T-helper 2 cell treated with Interferon-gamma antibody and Interleukin-4, amounts not matched to agents 100 ng/mL and 5 ng/mL, for 36 hours (primary cell): Measurements from ENCODE around the gene TNNT3. TPM values are rescaled to one million over a fixed set of nuclear protein-coding genes. Genes with fewer than 3 reads are reported as not detected.

Experiments
- intact Hi-C: fragments of 100-400 bp; cut with micrococcal nuclease; formaldehyde crosslinking; loops from one replicate; pipeline ENCODE4 v1.15.1; 2023
- total RNA-seq: library from RNA; stranded (reverse); gene quantifications from 2 replicates; pipeline ENCODE4 v1.2.3, GENCODE V29; 2022

Gene TNNT3
- total RNA-seq, 1 donor from 2014 or later: 7.3 TPM

GRCh38 chr11:1987024-1987423 is 67.5 kb downstream of the TNNT3 start:
- intact Hi-C loops: no loop called here

DNA sequence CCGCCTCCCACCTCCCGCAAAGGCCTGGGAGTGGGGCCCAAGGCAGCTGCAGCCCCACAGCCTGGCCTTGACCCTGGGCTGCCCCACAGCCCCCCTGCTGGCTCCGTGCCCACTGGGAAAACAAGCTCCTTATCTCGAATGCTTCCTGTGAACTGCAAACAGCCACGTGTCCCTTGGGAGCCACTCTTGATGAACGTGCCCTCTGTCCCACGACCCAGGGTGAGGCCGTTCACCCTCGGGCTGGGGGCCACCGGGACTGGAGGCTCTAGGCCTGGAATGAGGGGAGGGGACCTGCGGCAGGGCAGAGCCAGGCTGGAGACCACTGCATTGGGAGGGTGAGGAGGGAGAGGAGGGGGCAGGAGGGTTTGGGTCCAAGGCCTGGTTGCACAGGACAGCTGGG is 68.7 kb downstream of the TNNT3 start:
- intact Hi-C loops: no loop called here

Other genes starting within 250 kb of the TNNT3 start
- gene KRTAP5-6, start 222.5 kb upstream of the TNNT3 start, total RNA-seq: not detected in 2 replicates
- gene IFITM10, start 169.1 kb upstream of the TNNT3 start, total RNA-seq: 0.66 and 0.68 TPM in 2 replicates
- gene CTSD, start 155.8 kb upstream of the TNNT3 start, total RNA-seq: 118 and 121 TPM in 2 replicates
- gene SYT8, start 84.7 kb upstream of the TNNT3 start, total RNA-seq: not detected in 2 replicates
- 0.70 and 0.75 TPM in 2 replicates for gene TNNI2, start 80.7 kb upstream of the TNNT3 start, total RNA-seq
- 600 and 607 TPM in 2 replicates for gene LSP1, start 66.6 kb upstream of the TNNT3 start, total RNA-seq
- gene PRR33, start 27.8 kb upstream of the TNNT3 start, total RNA-seq: not detected in 2 replicates
- gene MRPL23, start 27.6 kb downstream of the TNNT3 start, total RNA-seq: 71.6 and 73.8 TPM in 2 replicates
- gene H19, start 78.1 kb downstream of the TNNT3 start, total RNA-seq: not detected in 2 replicates
- gene IGF2, start 219.7 kb downstream of the TNNT3 start, total RNA-seq: not detected in 2 replicates
- not detected in 2 replicates for gene INS, start 241.5 kb downstream of the TNNT3 start, total RNA-seq